Hematopoietic multipotent progenitor cell treated with erythropoietin and hydrocortisone succinate and interleukin-3 and kit ligand, for 17 days (in vitro differentiated cells): ENCODE measurements around the gene SETD1A.
"Not testable (repeated sequence)": the region's sequence is repeated elsewhere in the genome, so short reads cannot be mapped to it uniquely, and the experiment has no call there.

Experiments used
- DNase-seq: peaks from one replicate; pipeline ENCODE4 v3.0.0-alpha.2; 2015; ENCODE audit warnings: low spot score

SETD1A gene

GRCh38 chr16:30929167-30929566, 28.4 kb upstream of the SETD1A start:
- no peak for DNase-seq

DNA sequence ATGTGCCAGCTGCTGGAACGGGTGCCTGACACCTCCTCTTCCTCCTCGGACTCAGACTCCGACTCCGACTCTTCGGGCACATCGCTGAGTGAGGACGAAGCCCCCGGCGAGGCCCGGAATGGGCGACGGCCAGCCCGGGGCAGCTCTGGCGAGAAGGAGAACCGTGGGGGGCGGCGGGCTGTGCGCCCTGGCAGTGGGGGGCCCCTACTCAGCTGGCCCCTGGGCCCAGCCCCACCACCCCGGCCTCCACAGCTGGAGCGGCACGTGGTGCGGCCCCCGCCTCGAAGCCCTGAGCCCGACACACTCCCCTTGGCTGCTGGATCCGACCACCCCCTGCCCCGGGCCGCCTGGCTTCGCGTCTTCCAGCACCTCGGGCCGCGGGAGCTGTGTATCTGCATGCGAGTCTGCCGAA, 27.4 kb upstream of the SETD1A start:
- no peak for DNase-seq

- no peak for DNase-seq
These were observed 26.4 kb upstream of the SETD1A start for GRCh38 chr16:30931068-30931650.

DNA sequence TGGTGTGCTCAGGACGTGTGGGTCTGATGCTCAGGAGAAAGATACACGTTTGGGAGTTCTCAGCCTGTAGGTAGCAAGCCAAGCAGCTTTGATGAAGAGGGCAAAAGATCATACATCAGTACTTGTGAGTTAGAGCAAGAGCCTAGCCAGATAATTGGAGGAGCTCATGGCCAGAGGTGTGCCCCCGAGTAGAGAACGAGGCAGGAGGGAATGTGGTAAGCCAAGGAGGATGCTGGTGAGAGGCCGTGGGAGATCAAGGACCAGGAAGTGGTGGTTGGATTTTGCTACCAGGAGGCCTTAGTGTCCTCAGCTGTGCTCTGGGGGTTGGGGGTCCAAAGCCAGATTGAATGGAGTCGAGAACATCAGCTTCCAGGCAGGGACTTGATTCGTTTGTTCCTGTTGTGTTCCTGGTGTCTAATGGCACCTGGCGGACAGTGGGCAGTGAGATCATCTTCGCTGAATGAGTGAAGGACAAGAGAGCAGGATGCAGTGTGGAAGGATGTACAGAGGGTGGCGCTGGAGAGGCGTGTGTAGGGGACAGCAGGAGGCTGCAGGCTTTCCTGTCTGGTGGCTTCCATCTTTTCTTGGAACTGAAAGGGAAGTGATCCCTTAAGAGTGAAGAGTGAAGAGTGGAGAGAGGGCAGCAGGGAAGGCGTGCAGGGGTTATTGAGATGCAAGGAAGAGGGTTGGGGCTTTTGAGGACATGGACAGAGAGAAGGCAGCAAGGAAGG, 22.6 kb upstream of the SETD1A start:
- peak; percentile 59 for DNase-seq

DNA sequence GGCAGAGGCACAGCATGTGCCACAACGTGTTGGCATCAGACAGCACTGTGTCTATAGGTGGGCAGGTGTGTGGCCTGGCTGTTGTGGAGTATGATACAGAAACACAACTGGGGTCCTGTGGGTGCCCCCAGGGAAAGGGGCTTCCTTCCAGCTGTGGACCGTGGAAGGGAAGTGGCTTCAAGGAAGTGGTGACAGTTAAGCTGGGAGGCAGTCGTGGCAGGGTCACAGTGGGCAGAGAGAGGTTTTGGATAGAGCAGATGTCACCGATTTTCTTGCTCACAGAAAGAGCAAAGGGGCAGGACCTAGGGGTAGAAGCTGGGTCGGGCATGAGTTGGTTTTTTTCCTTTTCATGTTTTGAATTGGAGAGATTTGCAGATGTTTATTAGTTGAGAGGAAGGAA, 19.9 kb upstream of the SETD1A start:
- no peak for DNase-seq

DNA sequence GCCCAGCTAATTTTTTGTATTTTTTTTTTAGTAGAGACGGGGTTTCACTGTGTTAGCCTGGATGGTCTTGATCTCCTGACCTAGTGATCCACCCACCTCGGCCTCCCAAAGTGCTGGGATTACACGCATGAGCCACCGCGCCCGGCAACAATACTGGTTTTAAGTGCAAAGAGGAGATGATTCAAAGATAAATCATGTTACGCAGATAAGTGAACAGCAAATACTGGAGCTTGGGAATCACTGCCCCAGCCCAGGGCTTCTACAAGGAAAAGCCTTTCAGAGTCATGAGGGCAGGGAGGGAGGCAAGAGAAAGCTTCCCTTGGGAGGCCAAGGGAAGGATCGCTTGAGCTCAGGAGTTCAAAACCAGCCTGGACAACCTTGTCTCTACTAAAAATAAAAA, 18.0 kb upstream of the SETD1A start:
- DNase-seq = not testable (repeated sequence)

GRCh38 chr16:30941600-30942425, 15.7 kb upstream of the SETD1A start:
- peak; percentile 88 for DNase-seq

- no peak for DNase-seq
These were observed 15.1 kb upstream of the SETD1A start for GRCh38 chr16:30942426-30942806.

GRCh38 chr16:30944352-30944751, 13.2 kb upstream of the SETD1A start:
- DNase-seq = no peak

- DNase-seq = no peak
These were observed 10.6 kb upstream of the SETD1A start for GRCh38 chr16:30946671-30947540.

DNA sequence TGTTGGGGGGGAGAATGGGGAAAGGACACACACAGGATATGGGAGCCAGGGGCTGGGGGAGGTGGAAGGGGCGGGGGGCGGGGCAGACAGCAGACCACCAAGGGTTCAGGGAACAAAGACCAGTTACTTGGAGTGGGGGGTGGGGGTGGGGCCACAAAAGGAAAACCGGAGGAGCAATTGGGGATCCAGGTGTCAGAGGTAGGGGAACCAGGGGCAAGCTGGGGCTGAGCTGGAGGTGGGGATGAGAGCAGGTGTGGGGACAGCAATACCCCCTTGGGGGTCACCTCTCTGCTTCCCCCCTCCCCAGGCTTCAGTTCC, 10.1 kb upstream of the SETD1A start:
- no peak for DNase-seq

DNA sequence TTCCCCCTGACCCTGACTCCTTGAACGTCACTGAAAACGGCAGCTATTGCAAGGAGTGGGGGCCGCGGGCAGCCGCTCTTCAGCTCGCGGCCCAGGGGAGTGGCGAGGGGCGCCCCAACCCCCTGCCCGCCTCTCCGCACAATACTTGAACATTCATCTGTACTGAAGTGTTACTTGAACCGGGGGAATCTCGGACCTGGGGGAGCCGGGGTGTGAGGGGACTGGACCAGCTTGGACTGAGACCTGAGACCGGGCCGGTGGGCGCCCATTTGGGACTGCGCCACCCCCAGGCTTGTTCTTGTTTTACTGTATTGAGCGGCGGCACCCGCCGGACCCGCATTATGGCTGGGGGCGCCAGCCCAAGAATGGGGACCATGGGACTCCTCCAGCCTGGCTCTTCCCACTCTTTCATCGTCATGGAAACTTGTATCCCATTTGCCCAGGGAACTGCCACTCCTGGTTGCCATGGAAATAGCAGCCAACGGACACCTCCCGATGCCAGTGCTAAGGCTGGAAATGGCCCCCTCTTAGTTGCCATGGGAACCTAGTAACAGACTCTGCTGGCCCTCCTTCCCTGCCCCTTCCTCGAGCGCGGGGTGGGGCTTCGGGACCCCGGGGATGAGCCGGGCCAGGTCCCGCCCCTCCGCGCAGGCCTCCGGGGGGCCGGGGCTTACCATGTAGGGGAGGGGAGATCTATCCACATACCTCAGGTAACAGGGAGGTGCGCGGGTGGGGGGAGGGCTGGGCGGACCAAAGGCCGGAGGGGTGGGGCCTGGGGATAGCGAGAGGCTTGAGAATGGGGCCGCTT, 9.5 kb upstream of the SETD1A start:
- DNase-seq = peak; percentile 40

DNA sequence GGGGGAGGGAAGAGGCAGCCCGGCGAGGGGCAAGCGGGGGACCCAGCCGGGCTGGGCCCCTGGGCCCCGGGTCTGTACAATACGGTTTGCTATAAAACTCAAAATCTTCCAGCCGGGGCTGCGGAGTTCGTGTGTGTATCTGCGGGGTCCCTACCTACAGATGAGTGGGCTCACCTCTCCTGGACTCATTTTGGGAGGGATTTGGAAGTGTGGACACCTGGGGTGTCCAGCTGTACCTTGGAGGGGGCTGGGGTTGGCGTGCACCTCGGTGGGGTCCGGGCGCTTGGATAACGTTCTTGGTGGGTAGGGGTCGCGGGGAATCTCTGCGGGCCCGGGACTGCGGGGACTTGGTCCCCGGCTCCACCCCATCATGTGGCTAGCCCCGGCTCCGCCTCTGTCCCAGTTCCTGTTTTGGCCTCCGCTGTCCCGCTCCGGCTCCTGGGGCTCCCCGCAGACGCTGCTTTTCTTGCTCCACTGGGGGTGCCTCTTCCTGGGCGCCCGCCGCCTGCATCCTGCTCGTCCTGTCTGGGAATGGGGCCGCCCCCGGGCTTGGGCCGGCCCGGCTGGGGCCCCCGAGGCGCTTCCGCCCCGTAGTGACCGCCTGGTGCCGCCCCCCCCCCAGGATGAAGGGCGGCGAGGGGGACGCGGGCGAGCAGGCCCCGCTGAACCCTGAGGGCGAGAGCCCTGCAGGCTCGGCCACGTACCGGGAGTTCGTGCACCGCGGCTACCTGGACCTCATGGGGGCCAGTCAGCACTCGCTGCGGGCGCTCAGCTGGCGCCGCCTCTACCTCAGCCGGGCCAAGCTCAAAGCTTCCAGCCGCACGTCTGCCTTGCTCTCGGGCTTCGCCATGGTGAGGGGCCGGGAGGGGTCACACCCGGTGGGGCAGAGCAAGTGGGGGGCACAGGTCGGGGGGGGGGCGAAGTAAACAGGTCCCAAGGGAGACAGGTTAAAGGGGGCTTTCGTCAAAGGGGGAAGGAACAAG, 8.6 kb upstream of the SETD1A start, which contains the start of gene ORAI3:
TSS of gene ORAI3 (plus strand) at position 402 of the 983 bp plus-strand sequence. CDS start at position 624, 222 bp downstream.
- DNase-seq = peak; percentile 52

DNA sequence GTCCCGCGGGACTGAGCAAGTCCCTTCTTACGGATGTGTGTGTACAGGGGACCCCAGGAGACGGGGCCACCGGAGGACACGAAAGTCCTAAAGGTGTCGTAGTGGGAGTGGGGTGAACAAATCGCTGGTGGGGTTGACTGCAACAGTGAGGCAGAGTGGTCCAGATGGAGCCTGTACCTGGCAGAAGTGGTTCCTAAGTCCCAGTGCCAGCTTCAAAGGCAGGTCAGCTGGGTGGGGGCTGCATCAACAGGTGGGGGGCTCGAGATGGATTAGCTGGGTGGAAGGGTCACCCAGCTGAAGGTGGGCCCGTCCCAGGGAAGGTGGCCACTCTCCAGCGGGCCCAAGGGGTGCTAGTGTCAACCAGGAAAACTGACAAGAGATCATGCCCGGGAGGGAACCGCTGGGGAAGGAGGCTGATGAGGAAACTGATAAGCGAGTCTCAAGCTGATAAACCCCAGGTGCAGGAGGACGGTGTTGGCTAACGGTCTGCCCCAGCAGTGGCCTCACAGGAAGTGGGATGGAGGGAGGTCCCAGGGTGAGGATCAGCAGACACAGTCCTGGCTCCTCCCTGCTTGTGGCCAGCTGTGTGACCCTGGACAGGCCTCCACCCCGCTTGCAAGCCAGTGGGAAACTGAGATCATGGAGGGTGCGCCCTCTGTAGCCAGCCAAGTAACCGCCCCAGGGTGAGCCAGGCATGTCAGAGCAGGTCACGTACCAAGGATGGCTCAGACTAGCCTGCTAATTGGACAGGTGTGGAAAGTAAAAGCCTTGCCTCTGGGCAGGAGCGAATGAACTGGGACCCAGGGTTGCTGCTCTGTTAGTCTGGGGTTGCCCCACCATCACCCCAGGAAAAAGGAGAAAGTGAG, 7.7 kb upstream of the SETD1A start:
- peak; percentile 90 for DNase-seq

GRCh38 chr16:30950516-30951065, 7.0 kb upstream of the SETD1A start:
- no peak for DNase-seq

DNA sequence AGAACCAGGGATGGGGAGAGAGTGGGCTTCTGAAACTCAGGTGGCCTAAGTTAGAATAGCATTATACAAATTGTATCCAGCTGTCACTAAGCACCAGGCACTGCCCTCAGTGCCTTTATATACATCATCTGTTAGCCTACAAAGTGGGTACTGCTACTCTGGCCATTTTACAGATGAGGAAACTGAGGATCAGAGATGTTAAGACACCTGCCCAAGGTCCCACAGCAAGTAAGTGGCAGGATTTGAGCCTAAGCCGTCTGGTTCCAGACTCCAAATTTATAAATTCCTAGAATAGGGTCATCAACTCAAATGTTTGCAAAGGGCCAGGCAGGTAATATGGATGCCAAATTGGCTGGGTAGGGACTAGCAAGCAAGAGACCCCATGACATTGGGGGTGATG, 6.4 kb upstream of the SETD1A start:
- DNase-seq = no peak

DNA sequence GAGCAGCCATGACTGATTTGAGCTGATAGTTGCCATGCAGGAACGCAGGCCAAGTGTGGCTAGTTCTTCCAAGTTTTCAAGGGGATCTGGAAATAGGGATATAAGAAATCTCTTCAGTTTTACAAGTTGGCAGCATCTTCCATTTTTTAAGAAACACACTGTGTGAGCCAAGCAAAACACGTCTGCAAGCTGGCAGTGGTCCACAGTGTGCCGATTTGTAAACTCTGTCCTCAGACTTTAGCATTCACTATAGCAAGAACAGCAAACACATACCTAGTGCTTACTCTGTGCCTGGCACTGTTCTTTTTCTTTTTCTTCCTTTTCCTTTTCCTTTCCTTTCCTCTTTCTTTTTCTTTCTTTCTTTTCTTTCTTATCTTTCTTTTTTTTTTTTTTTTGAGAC, 5.8 kb upstream of the SETD1A start:
- no peak for DNase-seq

GRCh38 chr16:30953111-30953510, 4.4 kb upstream of the SETD1A start:
- no peak for DNase-seq
